ENCODE data around the gene MAN2A1.
"Not testable (repeated sequence)": the region's sequence is repeated elsewhere in the genome, so short reads cannot be mapped to it uniquely, and the experiment has no call there.

Gene MAN2A1

DNA sequence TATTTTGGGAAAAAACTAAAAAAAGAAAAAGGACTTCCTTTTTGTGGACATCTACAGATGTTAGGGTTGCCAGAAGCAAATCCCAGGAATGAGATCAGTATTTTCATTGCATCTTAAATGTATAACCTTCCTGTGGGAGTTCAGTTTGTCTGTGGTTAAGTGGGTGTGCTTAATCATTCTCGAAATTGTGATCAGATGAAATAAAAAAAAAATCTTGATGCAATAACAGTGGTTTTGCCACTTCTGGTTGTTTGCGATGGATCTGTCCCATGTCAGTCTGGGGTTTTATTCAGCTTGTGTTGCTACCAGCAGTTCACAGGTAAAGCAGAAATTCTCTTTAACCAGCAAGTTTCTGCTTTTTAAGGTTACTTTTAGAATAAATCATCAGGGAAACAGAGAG, 179.0 kb downstream of the MAN2A1 start:
- no peak for DNase-seq (ENCODE audit: low spot score)

DNA sequence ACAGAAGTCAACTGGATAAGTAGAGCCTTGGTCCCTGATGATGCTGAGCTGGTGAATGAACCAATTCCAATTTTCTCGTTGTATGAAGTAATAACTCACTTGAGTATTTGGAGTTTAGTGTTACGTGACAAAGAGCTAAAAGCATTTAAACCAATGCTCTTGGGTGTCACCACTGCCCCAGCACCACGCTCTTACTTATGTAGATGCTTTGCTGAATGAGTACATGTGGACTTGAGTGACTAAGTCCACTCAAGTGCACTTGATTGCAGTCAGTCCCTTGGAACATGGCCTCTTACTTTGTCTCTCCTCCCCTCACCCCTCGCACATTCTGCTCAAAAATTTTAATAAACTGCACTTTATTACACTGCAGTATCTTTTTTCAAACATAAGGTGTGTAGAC, 184.0 kb downstream of the MAN2A1 start:
- DNase-seq (ENCODE audit: low spot score): no peak

DNA sequence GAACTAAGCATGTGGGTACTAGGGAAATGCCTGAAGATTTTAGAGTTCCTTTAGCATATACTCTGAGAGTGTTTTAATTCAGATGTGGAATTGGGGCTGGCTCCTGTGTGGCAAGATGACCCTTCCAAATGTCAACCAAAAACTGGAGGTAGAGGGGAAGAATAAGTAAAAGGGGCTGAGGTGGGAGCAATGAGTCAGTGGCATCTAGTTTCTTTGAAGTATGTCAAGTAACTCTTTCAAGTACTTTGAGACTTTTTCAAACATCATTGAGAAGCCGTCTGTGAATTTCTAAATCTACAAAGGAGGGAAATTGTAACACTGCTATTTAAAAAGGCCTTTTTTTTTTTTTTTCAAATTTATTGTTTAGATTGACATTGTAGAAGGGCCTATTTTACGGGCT, 184.4 kb downstream of the MAN2A1 start:
- DNase-seq (ENCODE audit: low spot score): no peak

DNA sequence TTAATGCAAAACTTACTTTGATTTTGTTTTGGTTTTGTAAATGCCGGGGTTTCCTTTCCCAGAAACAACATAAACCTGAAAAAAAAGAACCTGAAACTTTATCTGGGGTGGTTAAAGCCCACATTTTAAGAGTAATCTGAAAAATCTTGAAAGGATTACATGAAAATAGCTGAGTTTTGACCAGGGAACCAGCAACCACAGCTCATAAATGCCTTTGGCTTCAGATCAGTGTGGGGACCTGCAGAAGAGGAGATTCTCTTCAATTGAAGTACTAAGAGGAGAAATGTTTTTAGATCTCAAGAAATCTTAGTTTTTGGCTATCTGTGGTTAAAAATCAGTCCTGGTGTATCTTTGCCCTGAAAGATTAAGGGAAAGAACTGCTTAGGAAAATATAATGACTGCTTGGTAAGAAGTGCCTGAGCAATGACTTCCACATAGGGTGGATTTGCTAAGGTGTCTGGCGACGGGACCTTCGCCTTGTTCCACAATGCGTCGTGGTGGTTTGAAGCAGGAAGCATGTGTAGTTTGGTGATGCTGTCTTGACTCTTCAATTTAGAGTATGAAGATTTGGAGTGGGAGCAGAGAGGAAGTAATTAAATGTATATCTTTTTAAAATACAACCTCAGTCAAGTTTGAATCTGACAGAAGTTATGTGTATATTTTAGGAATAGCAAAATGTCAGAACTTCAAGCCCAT, 186.5 kb downstream of the MAN2A1 start:
- DNase-seq (ENCODE audit: low spot score): no peak

DNA sequence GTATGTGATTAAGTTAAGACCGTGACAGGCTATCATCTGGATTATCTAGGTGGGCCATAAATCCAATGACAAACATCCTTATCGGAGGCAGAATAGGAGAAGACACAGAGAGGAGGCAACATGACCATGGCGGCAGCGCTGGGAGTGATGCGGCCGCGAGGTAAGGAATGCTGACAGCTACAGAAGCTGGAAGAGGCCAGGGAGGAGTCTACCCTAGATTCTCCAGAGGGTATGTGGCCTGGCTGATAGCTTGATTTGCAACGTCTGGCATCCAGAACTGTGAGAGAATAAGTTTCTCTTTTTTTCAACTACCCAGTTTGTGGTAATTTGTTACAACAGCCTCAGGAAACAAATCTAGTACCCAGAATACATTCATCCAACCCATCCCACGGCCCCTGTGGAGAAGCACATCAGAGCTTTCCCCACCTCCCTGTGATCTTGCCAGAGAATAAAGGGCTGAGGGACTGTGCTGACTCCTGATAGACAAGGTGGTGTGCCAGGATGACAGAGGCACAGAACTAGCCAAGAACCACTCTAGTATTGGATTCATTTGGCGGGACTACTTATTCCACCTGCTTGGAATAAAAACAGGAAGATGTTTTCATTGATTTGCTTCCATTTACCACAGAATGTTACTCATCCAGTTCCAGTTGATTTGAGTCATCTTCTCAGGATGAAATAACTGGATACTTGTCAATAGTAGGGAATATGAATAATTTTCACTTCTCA, 187.4 kb downstream of the MAN2A1 start:
- no peak for DNase-seq (ENCODE audit: low spot score)

DNA sequence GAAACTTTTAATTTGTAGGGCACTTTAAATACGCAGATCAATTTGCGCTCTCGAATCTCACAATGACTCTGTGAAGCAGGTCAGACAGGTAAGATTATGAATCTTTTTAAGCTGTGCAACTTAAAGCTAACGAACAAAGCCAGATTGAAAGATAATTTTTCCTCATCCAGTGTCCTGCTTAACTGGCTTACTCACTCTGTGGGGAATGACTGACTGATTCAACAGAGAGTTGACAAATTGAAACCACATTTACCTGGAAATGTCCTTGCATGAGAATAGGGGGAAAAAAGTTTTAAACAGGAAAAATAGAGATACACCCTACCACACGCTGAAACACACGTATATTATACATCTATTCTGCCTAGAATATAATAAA, 187.9 kb downstream of the MAN2A1 start:
- DNase-seq (ENCODE audit: low spot score): no peak

DNA sequence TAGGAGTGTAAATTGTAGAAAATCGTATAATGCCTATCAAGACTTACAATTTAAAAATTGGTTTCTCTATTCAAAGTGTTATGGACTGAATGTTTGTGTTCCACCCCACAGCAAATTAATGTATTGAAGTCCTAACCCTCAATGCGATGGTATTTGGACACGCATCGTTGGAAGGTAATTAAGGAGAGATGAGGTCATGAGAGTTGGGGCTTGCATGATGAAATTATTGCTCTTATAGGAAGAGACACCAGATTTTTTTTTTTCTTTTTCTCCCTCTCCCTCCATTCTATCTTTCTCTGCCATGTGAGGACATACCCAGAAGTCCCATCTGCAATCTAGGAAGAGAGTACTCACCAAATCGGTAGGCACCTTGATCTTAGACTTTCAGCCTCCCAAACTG, 189.2 kb downstream of the MAN2A1 start:
- DNase-seq (ENCODE audit: low spot score): no peak

DNA sequence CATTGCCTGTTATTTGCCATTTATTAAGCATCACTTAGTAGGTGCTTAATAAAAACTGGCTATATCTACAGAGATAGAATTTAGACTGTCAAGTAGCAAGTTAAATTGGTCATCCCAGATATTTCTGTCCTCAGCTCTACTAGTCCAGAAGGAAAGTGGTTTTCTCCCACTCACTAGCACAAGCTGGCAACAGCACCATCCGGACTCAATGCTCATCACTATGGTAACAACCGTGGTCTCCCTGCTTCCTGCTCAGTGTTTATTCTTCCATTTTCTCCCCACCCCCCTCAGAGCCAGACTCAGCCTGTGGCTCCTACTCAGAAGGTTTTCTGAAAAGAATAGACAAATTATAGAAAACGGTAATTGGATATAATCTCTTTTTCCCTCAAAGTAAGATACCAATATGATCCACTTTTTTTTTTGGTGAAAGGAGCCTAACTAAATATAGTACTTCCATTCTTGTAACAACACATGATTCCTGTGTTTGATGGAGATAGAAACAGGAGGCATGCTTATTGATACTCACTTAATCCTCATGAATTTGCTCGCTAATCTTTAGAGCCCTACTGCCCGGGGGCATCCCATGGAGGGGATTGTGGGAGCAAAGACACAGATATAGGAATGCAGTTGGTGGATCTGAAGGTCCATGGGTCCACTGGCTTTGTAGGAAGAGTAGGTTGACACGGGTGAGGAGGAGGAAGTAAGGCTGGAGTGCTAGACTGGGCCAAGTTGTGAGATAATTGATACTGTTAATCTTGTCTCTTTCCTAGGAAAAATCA, 191.4 kb downstream of the MAN2A1 start:
- no peak for DNase-seq (ENCODE audit: low spot score)

DNA sequence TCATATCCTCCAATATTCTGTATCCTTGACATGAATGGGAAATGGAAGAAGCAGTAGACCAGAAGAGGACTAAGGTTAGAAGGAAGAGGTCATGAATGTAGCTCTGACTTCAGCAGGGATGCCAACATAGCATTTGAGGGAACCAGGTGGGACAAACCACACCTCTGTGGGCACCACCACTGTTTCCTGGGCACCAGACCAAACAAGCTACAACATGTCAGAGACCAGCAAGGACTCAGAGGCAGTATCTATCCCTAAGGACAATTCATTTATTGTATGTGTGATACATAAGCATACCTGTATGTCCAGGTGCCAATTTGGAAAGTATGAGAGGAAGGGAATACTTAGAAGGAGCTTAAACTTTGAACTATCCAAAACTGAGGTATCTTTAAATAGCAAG, 192.8 kb downstream of the MAN2A1 start:
- no peak for DNase-seq (ENCODE audit: low spot score)

DNA sequence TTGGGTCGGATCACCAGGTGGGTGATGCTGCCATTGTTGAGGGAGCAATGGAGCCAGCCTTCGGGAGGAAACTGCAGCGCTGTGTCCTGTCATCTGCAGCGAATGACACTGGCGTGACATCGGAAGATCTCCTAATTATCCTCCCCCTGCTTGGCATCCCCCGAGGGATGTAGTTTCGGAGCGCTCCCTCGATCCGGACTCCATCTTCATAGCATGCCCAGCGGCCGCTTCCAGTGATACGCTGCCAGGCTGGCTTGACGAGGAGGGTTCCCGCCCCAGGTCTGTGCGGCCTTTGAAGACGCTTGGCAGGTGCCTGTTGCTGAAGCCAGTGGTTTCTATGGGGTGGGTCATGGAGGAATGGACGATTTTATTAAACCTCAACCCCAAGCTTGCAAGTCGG, 194.9 kb downstream of the MAN2A1 start:
- DNase-seq (ENCODE audit: low spot score): no peak

DNA sequence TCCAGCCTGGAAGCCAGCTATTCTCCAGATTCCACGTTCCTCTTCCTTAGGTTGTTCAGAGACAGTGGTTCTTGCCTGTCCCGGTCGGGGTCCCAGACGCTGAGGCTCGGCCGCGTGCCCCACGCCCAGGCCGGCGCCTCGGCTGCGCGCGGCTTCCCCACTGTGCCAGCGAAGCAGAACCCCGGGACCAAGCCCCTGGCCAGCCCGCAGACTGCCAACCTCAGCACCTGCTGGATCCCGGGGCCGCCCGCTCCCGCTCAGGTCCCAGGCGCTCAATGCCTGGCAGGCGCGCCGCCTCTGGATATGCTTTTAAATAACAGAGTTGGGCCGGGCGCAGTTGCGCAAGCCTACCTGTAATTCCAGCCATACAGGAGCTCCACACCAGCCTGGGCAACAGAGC, 195.5 kb downstream of the MAN2A1 start:
- no peak for DNase-seq (ENCODE audit: low spot score)

DNA sequence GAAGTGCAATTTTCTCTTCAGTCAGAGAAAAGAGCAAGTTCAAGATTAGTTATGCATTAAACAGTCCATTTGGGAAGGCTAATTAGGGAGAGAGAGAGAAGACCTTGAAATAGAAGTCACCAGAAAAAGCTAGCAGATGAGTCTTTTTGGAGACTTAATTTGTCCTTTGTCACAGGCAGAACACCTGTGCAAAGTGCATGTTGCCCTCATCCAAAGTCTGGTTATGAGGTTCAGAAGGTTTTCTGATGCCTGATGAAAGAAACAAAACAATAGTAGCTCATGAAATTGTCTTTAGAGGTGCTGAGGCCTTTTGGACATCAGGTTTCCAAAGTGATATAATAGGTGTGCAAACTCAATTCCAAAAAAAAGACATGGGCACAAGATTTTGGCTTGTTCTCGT, 199.3 kb downstream of the MAN2A1 start:
- DNase-seq (ENCODE audit: low spot score): no peak

DNA sequence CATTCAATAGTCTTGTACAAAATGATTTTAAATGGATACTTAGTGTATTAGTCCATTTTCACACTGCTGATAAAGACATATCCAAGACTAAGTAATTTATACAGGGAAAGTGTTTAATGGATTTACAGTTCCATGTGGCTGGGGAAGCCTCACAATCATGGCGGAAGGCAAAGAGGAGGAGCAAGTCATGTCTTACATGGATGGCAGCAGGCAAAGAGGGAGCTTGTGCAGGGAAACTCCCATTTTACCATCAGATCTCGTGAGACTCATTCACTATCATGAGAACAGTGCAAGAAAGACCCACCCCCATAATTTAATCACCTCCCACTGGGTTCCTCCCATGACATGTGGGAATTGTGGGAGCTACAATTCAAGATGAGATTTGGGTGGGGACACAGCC, 203.5 kb downstream of the MAN2A1 start:
- DNase-seq (ENCODE audit: low spot score): not testable (repeated sequence)

DNA sequence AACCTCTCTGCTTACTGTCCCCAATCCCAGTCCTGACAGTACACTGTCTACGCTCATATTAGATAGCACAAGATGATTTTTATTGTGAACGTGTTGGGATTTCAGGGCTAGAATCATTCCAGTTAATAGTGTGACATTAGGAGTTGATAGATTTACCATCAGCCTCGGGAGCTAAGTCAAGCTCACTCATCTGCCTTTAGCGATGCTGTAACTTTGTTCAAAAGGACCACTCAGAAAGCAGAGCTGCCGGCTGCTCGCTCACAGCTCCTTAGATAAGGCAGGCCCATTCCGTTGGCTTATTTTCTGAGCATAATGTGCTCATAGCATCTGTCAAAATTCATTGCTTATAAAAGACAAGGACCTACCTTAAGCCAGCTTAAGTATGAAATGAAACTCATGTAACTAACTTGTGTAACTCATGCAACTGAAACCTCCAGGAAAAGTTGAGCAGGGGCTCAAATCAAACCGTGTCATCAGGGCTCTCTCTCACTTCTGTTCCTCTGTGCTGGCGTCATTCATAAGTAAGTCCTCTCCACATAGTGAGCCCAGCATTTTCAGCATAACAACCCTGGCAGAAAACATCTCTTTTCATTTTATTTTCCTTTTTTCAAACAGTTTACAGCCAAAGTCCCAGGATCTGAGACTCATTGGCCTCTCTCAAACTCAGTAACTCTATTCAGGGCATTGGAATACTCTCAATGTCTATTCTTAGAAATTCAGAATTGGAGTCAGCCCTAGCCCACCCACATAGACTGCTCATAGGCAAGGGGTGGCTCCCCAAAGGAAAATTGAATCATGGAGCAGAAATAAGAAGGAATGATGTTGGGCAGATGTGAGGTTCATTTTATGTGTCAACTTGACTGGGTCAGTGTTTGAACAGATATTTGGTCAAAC, 208.8 kb downstream of the MAN2A1 start:
- DNase-seq (ENCODE audit: low spot score): no peak

DNA sequence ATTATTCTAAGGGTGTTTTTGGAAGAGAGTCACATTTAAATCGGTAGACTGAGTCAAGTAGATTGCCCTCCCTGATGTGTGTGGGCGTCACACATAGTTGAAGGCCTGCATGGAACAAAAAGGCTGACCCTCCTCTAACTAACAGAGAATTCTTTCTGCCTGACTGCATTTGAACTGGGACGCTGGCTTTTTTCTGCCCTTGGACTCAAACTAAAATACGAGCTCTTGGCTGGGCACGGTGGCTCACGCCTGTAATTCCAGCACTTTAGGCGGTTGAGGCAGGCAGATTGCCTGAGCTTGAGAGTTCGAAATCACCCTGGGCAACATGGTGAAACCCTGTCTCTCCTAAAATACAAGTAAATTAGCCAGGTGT, 209.4 kb downstream of the MAN2A1 start:
- DNase-seq (ENCODE audit: low spot score): no peak

DNA sequence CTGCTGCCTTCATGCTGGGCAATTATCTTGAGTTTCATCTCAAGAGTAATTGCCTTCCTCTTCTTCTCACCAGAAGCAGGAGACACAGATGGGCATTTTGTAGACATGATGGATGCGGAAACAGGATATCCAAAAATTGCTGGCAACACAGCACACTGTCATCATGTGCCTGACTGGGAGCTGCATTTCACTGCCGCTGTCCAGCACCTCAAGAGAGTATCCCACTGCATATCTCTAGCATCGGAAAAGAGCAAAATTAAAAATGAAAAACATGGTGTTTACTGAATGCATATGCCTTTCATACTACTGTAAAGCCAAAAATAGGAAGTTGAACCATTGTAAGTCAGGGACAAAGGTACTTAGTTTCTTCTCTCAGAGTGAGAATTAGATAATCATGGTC, 210.7 kb downstream of the MAN2A1 start:
- DNase-seq (ENCODE audit: low spot score): no peak

DNA sequence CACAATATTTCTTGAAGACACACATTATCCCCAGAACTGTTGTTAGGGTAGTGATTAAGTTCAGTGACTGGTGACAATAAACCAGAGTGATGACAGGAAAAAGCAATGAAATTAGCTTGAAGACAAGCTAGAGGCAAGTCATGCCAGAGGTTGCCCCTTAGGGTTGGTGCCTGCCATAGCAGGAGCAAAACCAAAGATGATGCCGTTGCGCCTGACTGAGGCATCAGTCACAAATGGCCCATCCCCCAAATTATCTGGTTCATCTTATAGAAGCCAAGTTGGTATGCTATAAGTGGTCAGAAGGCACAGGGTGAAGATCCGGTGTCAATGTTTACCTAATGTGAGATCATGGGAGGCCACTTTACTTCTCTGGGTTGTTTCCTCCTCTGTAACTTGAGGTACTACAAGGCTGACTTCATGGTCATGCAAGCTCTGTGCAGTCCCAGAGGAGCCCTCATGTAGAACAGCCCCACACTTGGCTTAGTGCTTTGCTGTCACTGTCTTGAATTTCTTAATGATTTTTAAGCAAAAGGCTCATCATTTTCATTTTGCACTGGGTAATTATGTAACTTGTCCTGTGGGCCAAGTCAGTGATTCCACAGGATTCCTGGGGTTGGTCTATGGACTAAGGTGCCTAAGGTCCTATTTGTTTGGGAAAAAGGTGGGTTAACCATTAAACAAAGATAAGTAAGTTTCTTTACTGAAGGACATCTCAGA, 211.3 kb downstream of the MAN2A1 start:
- DNase-seq (ENCODE audit: low spot score): no peak

DNA sequence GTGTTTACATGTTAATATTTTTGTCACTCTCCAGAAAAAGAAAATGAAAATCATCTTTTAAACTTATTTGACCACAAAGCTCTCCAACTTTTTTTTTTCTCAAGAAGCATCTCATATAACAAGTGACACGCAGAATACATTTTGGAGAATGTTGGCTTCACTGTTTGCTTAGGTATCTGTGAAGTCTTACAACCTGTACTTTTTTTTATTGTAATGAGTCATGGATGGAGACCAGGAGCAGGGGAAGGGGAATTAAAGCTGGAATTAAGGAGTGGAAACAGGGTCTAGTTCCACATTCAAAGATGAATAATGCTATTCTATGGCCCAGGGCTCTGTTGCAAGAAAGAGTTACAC, 211.9 kb downstream of the MAN2A1 start:
- no peak for DNase-seq (ENCODE audit: low spot score)

DNA sequence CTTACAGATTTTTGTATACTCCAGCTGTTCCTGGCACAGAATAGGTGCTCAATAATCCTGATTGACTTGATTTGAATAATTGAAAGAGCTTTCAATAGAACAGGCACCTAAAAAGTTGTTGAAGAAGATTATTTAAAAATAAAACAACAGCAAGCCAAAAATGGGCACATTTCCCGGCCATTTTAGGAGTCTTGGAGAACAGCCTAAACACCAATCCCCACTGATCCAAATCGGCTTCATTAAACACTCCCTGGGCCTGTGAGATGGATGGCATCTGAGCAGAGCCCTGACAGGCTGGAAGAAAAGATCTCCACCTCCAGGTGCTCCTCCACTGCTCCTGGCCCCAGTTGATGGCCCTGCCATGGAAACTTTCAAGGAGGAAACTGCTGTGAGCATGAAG, 213.3 kb downstream of the MAN2A1 start:
- no peak for DNase-seq (ENCODE audit: low spot score)

DNA sequence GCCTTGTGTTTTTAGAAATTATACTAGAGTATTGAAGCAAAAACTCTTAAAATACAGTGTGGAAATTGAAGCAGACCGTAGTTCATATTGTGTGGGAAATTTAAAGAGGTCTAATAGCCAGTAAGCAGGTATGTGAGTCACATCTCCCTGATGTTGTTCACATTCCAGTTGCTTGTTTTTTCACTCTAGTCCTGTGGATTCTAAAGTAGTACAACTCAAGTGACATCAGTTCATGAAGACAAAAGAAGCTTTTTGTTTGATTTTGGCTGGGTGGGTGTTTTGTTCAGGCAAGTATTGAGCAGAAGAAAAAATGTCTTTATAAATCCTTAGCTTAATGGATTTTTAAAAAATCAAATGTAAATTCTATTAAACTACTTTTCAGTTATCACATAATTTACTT, 216.2 kb downstream of the MAN2A1 start:
- no peak for DNase-seq (ENCODE audit: low spot score)

DNA sequence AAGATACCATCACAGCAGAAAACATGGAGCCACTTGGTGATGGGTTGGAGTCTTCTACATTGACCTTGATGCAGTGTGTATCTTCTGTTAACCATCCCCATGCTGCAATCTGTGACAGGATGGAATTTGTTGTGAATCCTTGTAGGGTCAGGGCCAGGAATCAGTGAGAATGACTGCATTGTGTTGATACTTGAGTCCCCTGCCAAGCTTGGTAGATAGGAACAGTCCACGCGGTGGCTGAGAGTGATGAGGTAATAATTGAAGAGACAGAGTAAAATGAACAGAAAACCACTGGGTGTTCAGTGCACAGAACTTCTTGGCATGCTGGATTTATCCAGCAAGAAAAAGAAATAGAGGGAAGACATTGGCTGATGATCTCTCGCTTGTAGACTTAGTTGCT, 217.5 kb downstream of the MAN2A1 start:
- DNase-seq (ENCODE audit: low spot score): no peak

DNA sequence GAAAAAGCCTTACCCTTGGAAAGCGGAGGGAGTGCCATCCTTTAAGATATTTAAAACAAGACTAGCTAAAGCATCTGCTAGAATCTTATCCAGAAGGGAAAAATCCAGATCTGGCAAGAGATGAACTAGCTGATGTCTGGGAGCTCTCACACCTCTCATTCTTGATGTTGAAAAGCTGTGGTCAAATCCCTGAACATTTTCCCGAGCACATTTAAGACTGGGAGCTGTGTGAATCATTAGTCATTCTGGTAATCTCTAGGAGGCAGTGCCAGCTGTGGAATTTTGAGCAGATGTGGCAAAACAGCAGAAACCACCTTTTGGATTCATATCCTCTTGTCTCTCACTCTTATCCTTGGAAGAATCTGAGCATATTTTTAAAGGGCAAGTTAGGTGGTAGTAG, 218.0 kb downstream of the MAN2A1 start:
- no peak for DNase-seq (ENCODE audit: low spot score)

Data from AG08396 (cell line).